Activated CD4-positive, alpha-beta T cell treated with anti-CD3 and anti-CD28 coated beads for 1 hour (primary cell): ENCODE results near the gene RASSF4.

ENCODE experiments used
- DNase-seq: peaks from one replicate; pipeline ENCODE4 v3.0.0-alpha.2; 2020

The RASSF4 gene

GRCh38 chr10:44949127-44949802 is 10.3 kb upstream of the RASSF4 start:
- DNase-seq, result no peak

GRCh38 chr10:44949915-44950314 is 9.7 kb upstream of the RASSF4 start:
- DNase-seq, result no peak

GRCh38 chr10:44950326-44951225 is 9.0 kb upstream of the RASSF4 start:
- DNase-seq, result no peak

GRCh38 chr10:44951576-44952226 is 7.9 kb upstream of the RASSF4 start:
- DNase-seq, result no peak

- DNase-seq, result no peak
Observed at GRCh38 chr10:44952779-44953231, 6.8 kb upstream of the RASSF4 start.

DNA sequence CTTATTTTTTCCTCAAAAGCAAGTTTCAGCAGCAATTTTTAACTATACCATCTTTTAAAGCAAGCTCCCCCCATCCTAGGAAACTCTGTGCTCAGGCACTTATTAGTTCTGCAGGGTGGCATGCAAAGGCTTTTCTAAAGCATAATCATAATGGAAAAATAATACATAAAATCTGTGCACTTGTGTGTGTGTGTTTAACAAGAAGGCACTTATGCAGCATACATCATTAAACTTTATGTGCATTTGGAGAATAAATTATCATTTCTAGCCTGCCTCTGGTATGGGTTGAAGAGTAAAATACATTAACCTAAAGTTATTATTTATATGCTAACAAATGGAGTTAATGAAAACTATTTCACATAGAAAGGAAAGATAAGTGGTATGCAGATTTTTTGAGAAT is 5.6 kb upstream of the RASSF4 start:
- no peak for DNase-seq

DNA sequence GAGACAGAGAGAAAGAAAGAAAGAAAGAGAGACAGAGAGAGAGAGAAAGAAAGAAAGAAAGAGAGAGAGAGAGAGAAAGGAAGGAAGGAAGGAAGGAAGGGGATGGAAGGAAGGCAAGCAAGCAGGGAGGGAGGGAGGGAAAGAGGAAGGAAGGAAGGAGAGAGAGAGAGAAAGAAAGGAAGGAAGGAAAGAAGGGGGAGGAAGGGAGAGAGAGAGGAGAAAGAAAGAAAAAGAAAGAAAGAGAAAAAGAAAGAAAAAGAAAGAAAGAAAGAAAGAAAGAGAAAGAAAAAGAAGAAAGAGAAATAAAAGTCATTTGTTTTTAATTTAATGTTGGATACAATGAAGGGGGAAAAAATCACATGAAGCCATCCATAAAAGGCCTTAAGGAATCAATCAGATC is 4.6 kb upstream of the RASSF4 start:
- no peak for DNase-seq

DNA sequence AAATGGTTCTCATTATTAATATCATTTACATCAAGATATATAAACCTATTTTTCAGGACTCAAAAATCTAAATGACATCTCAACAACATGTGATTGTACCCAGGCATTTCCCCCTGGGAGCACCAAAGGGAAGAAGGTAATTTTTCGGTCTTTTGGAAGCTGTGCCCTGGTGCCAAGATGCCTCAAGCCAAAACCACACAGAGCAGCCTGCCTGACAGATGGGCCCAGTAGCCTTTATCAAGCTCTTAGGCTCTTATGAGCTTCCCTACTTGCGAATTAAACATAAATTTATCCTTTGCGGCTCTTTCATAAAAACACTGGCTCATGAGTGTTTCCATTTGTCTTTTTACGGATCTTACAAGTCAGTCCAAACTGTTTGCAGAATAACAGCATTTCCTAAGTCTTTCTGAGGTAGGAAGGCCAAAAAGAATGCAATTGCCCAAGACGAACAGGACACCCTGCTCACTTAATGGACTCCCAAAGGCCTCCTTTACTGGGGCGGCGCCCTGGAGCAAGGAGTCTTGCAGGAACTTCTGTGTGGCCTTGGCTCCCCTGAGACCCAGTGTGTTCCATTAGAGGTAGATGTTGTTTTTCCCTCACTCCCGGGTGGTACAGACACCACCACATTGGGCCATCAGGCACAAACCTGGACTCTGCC is 4.1 kb upstream of the RASSF4 start:
- DNase-seq, result no peak

DNA sequence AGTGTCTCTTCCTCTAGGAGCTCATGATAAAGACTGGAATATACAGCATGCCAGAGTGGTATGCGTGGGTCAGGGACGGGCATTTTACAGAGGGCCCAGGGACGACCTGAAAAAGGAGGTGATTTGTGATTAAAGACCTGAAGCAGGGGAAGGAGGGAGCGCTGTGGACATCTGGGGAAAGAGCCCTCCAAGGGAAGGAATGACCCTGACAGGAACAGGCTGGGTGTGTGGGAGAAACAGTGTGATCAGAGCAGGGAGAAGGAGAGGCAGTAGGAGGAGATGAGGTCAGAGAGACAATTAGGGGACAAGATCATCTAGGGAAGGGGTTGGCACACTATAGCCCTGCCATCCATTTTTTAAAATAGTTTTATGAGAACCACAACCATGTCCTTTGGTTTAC is 3.4 kb upstream of the RASSF4 start:
- DNase-seq, result no peak

- DNase-seq, result no peak
Observed at GRCh38 chr10:44956717-44957706, 2.6 kb upstream of the RASSF4 start.

DNA sequence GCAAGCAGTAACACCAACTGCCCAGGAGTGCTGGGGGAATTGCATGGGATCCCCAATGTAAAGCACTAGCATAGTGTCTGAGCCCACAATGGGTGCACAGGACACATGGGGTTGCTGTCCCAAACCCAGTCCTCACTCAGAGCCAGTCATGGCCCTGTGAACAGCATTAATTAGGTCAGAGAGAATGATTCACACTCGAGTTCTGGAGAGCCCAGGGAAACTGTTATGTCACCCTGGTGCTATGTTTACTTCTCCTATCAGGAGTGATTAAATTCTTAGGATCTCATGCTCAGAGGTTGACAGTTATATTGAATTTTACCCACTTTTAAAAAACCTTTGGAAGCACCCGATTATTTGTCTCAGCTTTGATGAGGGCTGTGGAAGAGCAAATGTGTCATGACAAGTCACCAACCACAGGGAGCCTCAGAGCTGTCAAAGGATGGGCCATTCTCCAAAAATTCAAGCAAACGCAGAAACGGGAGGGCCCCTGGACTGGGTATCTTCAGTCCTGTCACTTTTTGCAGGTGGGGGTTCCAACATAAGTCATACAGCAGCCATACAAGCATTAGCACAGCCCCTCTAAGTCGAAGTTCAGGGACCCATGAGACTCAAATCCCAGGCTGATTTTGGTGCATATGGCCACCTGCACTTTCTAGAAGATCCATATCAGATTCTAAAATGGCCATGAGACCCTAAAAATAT is 1.3 kb upstream of the RASSF4 start:
- DNase-seq, result no peak

DNA sequence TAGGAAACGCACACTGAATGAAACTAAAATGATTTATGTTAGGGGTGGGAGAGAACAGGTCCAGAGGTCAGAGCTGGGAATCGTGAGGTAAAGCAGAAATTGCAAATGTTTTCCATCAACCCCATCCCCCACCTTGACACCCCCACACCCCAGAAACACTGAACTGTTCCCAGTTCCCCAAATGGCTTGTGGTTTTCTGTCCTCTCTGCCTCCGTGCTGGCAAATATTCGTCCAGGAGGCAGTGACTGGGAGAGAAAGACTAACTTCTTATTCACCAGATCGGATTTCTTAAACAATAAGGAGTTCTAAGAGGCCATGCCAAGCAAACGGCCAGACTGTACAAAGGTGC is 730 bp upstream of the RASSF4 start:
- no peak for DNase-seq

DNA sequence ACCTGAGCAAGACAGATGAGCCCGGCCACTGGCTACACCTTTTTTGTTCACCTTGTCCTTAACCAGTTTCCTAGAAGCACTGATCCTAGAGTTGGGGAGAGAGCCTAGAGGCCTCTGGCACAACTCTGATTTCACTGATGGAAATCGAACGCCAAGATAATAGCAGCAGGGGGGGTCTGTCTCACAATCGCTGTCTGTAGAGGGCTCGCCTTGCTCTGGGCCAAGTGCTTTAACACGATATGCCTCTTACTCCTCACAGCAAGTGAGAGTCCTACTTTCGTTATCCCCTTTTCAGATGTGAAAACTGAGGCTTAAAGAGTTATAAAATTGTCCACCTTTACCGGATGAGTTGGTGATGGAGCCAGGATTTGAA is 472 bp downstream of the RASSF4 start:
- DNase-seq, result no peak

- no peak for DNase-seq
Observed at GRCh38 chr10:44960482-44961229, 1.1 kb downstream of the RASSF4 start.

DNA sequence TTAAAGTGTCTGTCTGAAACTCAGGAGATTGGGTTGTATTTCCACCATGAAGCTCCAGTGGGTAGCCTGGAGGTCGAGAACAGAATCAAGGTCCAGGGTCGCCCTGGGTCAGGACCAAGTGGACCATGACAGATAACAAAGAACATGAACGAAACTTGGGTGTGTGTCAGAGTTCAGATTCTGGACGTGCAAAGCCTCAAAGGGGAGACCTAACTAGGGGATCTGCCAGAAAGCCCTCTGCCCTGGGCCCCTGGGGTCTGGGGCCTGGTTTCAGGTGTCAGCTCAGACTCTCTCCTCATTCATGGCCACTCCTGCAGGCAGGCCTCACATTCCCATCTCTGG is 1.6 kb downstream of the RASSF4 start:
- no peak for DNase-seq

DNA sequence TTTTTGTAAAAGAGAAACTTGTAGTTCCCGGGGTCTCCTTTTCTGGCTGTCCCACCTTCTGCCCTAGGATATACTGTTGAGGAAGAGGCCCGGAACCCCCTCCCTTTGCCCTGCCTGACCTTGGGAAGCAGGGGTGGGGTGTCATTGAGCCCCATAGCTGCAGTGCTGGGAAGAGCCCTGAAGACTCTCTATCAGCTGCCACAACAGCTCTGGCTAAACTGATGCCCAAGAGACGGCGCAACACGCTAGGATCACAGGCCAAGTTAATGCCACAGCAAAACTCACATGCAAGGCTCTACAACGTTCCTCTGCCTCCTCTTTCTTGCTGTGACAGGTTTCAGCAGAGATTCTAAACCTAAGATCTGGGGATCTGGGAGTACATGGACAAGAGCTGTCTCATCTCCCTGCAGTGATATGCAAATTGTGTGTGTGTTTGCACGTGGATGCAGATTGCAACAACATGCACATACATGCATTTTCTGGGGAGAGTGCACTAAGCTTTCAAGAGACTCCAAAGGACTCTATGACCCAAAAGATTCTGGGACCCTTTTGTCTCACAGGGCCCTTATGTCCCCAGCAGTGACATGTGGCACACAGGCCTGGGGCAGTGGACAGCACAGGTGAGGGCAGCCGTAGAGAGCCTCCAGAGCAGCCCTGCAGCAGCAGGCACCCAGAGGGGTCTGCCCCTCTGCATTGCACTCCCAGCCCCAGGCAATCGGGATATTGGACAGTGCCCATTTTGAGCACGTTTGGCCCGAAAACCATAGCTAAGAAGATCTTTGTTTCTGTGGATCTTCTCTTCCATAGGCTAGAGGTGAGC is 2.5 kb downstream of the RASSF4 start:
- no peak for DNase-seq

DNA sequence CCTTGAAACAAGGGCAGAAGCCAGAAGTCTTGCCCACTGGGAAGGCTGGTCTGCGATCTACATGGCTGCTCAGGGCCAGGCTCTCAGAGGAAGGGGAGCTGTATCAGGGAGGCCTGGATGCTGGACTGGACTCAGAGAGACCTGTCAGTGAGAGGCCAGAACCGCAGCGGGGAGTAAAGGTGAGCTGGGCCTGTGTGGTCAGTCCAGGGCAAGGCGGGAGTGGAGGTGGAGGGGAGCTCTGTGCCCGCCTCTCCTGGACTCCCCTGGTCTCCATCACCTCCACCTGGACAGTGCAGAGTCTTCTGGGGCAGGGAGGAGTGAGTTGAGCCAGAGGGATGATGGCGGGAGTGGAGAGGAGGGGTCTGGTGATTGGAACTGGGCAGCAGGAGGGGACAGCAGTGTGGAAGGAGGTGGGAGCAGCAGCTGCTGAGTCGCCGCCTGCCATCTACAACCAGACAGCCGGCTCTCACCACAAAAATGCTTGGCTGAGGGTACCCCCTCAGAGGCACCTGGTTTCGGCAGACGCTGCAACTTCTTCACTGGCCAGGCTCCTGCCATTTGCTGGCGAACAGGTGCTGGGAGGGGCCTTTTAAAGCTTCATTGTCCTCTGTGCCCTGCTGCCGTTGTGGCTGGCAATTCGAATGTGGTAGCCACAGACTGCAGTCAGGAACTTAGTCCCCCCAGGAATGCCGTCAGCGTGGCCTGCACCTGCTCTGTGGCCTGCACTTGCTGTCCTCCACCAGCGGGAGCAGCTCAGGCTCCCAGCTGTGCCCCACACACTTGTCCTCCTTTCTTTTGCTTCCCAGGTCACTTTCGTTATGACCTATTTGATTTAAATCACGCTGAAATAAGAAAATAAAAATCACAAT is 3.5 kb downstream of the RASSF4 start:
- DNase-seq, result no peak

DNA sequence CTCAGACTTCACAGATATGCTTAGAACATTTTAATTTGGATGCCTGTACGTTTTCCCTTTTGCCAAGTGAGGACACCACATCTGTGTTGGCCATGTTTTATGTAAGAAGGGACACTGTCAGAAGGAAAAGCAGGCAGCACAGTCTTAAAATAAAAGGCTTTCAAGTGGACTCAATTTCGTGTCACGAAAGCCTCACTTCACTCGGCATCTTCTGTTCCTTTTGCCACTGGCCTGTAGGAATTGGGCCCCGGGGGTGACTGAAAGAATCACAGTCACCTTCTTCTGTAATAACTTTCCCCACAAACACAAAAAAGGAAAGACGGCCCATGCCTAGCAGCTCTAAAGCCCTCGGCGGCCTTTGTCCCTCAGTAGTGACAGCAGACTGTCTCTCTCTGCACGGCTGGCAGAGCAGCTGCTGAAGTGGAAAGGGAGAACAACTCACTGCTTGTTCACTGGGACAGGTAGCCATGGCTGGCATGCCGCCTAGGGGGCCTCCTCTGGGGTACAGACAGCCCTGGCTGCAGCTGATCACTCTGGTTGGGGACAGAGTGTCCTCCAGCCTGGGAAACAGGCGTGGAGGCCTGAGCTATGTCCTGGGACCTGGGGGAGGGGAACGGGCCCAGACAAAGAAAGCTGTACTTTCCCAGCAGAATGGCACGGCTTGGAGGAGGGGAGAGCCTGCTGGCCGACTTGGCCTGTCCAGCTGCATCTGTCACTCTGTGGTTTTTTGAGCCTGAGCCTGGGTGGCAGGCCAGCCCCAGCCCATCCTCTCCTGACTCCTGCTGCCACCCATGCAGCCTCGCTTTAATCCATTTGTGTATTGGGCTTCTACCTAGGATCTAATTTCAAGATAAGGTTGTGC is 4.4 kb downstream of the RASSF4 start:
- DNase-seq, result no peak
